ENCODE data around the gene SYNJ1. TPM values are rescaled to one million over a fixed set of nuclear protein-coding genes. Genes with fewer than 3 reads are reported as not detected.

The SYNJ1 gene
- total and polyA plus RNA-seq, 2 of the 4 experiments (the other 2 are of a cell fraction): 3.6 to 4.6 TPM

GRCh38 chr21:32602099-32602498 is 125.7 kb downstream of the SYNJ1 start:
- in situ Hi-C loops (cut with MboI; ENCODE audit: low sequenced_read_pairs) (loop anchor here (5.0 kb wide), 1 partner anchor 200 kb away; no protein-coding TSS in a partner anchor), intact Hi-C loops (cut with micrococcal nuclease) (no loop called here), dilution Hi-C loops (cut with HindIII; ENCODE audit: low sequenced_read_pairs, unreplicated experiment) (no loop called here)
- H3K23ac ChIP-seq (ENCODE audit: low read depth, low read length): no peak overlapping the region
- H2AFZ ChIP-seq (replicated peaks; ENCODE audit: low read length, poor library complexity): no peak overlapping the region
- H3K9me1 ChIP-seq (ENCODE audit: insufficient read depth, low read length): no peaks in the 10 kb centered on the region
- no peak overlapping the region for H3K9ac ChIP-seq (ENCODE audit: low read depth, low read length)
- no peak overlapping the region for H4K5ac ChIP-seq (ENCODE audit: low read depth, low read length)
- peaks cover 44% of the 10 kb centered on the region for H3K36me3 ChIP-seq (ENCODE audit: control insufficient read depth, insufficient read depth, low read length)
- no peak overlapping the region for H3K4ac ChIP-seq (ENCODE audit: low read depth, low read length)
- no peak overlapping the region for H3K56ac ChIP-seq (ENCODE audit: extremely low read depth, insufficient read depth, low read length)
- POLR2A ChIA-PET (ENCODE audit: unreplicated experiment): interaction anchor here (0.6 kb wide), 1 partner anchor 191 kb away, joined by 3 read pairs; no protein-coding TSS in a partner anchor
- no peak for ATAC-seq (ENCODE audit: low read depth)
- no peak overlapping the region for H4K8ac ChIP-seq (ENCODE audit: low read depth in 2 of 2, low read length in 2 of 2)
- no peak overlapping the region for H3K4me3 ChIP-seq (ENCODE audit: insufficient read depth, low read depth, low read length)
- DNase-seq: no peak
- no peak overlapping the region for H3K18ac ChIP-seq (ENCODE audit: low read depth, low read length)
- no peak overlapping the region for H2BK20ac ChIP-seq (ENCODE audit: low read depth, low read length)
- H4K91ac ChIP-seq (ENCODE audit: insufficient read depth, low read depth, low read length): no peak overlapping the region
- no peak overlapping the region for H3K14ac ChIP-seq (replicated peaks; ENCODE audit: low read depth, low read length)
- H3K27ac ChIP-seq (ENCODE audit: insufficient read depth, low read length): no peak overlapping the region
- no peaks in the 10 kb centered on the region for H3K79me1 ChIP-seq (ENCODE audit: low read depth in 1 of 2, low read length in 2 of 2)
- no peaks in the 10 kb centered on the region for H3K4me1 ChIP-seq (ENCODE audit: control insufficient read depth, insufficient read depth, low read length)
- TF ChIP-seq RAD21 (IDR thresholded peaks at IDR 0.05; ENCODE audit: low read length): no peak
- no peak for TF ChIP-seq POLR2A (IDR thresholded peaks at IDR 0.05; ENCODE audit: low read depth, low read length)
- no peak for TF ChIP-seq SMC3 (IDR thresholded peaks at IDR 0.05; ENCODE audit: low read depth, low read length)
- no peak for TF ChIP-seq NFE2L2 (IDR thresholded peaks at IDR 0.05; ENCODE audit: low read depth, low read length)
- no peak for TF ChIP-seq CEBPB (IDR thresholded peaks at IDR 0.05; ENCODE audit: low read depth, low read length)
- TF ChIP-seq MXI1 (IDR thresholded peaks at IDR 0.05; ENCODE audit: borderline replicate concordance, low read depth, low read length): no peak
- no peak for TF ChIP-seq RCOR1 (IDR thresholded peaks at IDR 0.05; ENCODE audit: insufficient replicate concordance, low read length)
- WGBS, 2 experiments (ENCODE audit: extremely low coverage in 2 of 2, insufficient read length in 1 of 2): 97% methylated on average over 4 of the region's 6 CpGs; no CpG with 5 or more reads in 1 of the 2 experiments
- H3K9me3 ChIP-seq (ENCODE audit: control insufficient read depth, insufficient read depth, low read length): no peaks in the 10 kb centered on the region
- no peaks in the 10 kb centered on the region for H4K20me1 ChIP-seq (ENCODE audit: insufficient read depth, low read length)
- no peak overlapping the region for H2AK5ac ChIP-seq (ENCODE audit: low read depth, low read length)
- no peak overlapping the region for H2BK5ac ChIP-seq (ENCODE audit: low read depth, low read length, poor library complexity, severe bottlenecking)
- H2BK120ac ChIP-seq (ENCODE audit: low read depth, low read length): no peak overlapping the region
- no peak overlapping the region for H2BK15ac ChIP-seq (ENCODE audit: low read depth, low read length)
- no peak overlapping the region for H3K4me2 ChIP-seq (ENCODE audit: low read depth, low read length)
- CTCF ChIA-PET: interaction anchor here (2.9 kb wide), 1 partner anchor 9 kb away, joined by 26 read pairs; the partner anchor contains the start of gene CFAP298
- no peak overlapping the region for H2AK9ac ChIP-seq (replicated peaks; ENCODE audit: low read depth, low read length, poor library complexity)
- no TSS peak for BruUV-seq (replicated peaks)
- H3K27me3 ChIP-seq (ENCODE audit: control insufficient read depth, insufficient read depth, low read length): no peaks in the 10 kb centered on the region
